ENCODE data around the gene UBTF. TPM values are rescaled to one million over a fixed set of nuclear protein-coding genes. Genes with fewer than 3 reads are reported as not detected.

UBTF gene
- total and polyA plus RNA-seq, 9 of the 15 experiments (the other 6 are each of a cell fraction or from before 2014, with no cell fraction given) = 1.2 to 113 (median 83.6) TPM

DNA sequence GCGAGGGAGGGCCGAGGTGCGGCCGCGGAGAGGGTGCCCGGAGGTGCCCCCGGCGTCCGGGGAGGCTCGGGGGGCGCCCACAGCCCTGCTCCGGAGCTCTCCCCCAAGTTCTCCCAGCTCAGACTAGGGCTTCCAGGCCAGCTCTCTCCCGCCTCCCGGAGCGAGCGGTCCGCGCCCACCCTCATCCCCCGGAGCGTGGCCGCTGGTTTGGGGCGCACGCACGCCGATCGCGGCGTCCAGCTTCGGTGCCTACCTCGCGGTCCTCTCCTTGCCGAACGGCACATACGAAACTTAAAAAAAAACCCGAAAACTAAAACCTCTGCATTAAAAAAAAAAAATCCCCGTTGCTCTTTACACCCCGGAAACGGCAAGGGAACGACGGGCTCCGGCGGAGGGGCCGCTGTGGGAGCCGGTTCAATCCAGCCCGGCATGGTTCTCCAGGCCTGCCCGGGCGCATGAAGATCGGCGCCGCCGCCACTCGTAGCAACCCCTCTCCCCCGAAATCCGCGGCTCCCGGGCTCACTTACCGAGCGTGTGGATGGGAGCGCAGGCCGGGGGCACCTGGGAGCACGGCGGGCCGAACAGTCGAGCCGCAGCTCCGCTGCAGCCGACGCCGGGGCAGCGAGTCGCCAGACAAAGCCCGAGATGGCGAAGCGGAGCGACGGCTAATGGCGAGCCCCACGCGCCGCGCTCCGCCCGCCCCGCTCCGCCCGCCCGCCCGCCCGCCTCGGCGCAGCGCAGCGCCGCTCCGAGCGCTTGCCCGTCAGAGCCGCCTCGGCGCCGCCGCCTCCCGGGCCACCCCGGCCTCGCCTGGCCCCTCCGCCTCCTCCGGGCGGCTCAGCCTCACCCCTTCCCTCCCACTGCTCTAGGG lies 973 bp upstream of the UBTF start (continued):
- TF ChIP-seq LEF1 (IDR thresholded peaks at IDR 0.05) (no peak), C11orf30 (IDR thresholded peaks at IDR 0.05; ENCODE audit: low read depth) (no peak), POLR2B (IDR thresholded peaks at IDR 0.05; ENCODE audit: low read depth, partially characterized antibody) (peak; percentile 35), RBM14 (IDR thresholded peaks at IDR 0.05; ENCODE audit: borderline replicate concordance, insufficient read depth, low read depth, low read length) (no peak), SREBF2 (CRISPR knock-in tag; IDR thresholded peaks at IDR 0.05) (no peak), KHSRP (IDR thresholded peaks at IDR 0.05) (no peak), THAP12 (CRISPR knock-in tag; IDR thresholded peaks at IDR 0.05) (peak; percentile 58; the same call in 1 of the 2 replicates), MGA (IDR thresholded peaks at IDR 0.05) (0 out of 2 replicates have a peak, but pooled peaks have one; percentile 23), CBX5 (IDR thresholded peaks at IDR 0.05; ENCODE audit: borderline replicate concordance, low read depth) (no peak), KLF1 (tag; IDR thresholded peaks at IDR 0.05) (no peak), NCOA1 (IDR thresholded peaks at IDR 0.05; ENCODE audit: low read depth) (no peak), FOXP1 (CRISPR knock-in tag; IDR thresholded peaks at IDR 0.05) (no peak)

Data from K562 (cell line).